Stimulated activated CD8-positive, alpha-beta memory T cell treated with anti-CD3 and anti-CD28 coated beads, Interleukin-4, amount 100 ng/mL, for 24 hours (primary cell): ENCODE data around the gene UBE2R2.

Experiments used
- DNase-seq: peaks from one replicate; pipeline ENCODE4 v3.0.0-alpha.2; 2020; ENCODE audit warnings: low read depth

UBE2R2 gene

GRCh38 chr9:33884856-33885701, 68.1 kb downstream of the UBE2R2 start:
- DNase-seq = no peak

GRCh38 chr9:33885948-33886347, 69.0 kb downstream of the UBE2R2 start:
- no peak for DNase-seq

GRCh38 chr9:33893861-33894260, 76.9 kb downstream of the UBE2R2 start:
- no peak for DNase-seq

GRCh38 chr9:33894316-33894715, 77.4 kb downstream of the UBE2R2 start:
- no peak for DNase-seq

- DNase-seq = no peak
These were observed 86.3 kb downstream of the UBE2R2 start for GRCh38 chr9:33903157-33903780.

GRCh38 chr9:33905137-33905536, 88.2 kb downstream of the UBE2R2 start:
- no peak for DNase-seq

- DNase-seq = no peak
These were observed 89.8 kb downstream of the UBE2R2 start for GRCh38 chr9:33906769-33907168.

GRCh38 chr9:33907347-33907746, 90.4 kb downstream of the UBE2R2 start:
- DNase-seq = no peak

- DNase-seq = no peak
These were observed 91.2 kb downstream of the UBE2R2 start for GRCh38 chr9:33908114-33908513.

- DNase-seq = no peak
These were observed 91.8 kb downstream of the UBE2R2 start for GRCh38 chr9:33908749-33909148.

- no peak for DNase-seq
These were observed 96.6 kb downstream of the UBE2R2 start for GRCh38 chr9:33913541-33913940.

- no peak for DNase-seq
These were observed 98.1 kb downstream of the UBE2R2 start for GRCh38 chr9:33914887-33915628.

- DNase-seq = no peak
These were observed 100.1 kb downstream of the UBE2R2 start for GRCh38 chr9:33917036-33917435.

GRCh38 chr9:33919276-33919897, 102.4 kb downstream of the UBE2R2 start:
- no peak for DNase-seq

- no peak for DNase-seq
These were observed 105.3 kb downstream of the UBE2R2 start for GRCh38 chr9:33921967-33922895.

- DNase-seq = no peak
These were observed 106.1 kb downstream of the UBE2R2 start for GRCh38 chr9:33923079-33923478.

- no peak for DNase-seq
These were observed 107.2 kb downstream of the UBE2R2 start for GRCh38 chr9:33923998-33924701.

- DNase-seq = no peak
These were observed 108.2 kb downstream of the UBE2R2 start for GRCh38 chr9:33924978-33925797.

GRCh38 chr9:33926746-33927485, 110.0 kb downstream of the UBE2R2 start:
- DNase-seq = no peak
